A549 (cell line): ENCODE results near the gene PTPRE.

ENCODE experiments used
- CHD2 ChIP-seq: fragments of 150-350 bp; IDR thresholded peaks from 2 replicates; pipeline ENCODE4 v1.6.1; 2014; ENCODE audit warnings: low read length; ENCODE audit not compliant: partially characterized antibody
- E2F6 ChIP-seq: IDR thresholded peaks from 2 replicates; pipeline ENCODE4 v1.6.1; 2012; ENCODE audit warnings: low read depth, borderline replicate concordance

DNA sequence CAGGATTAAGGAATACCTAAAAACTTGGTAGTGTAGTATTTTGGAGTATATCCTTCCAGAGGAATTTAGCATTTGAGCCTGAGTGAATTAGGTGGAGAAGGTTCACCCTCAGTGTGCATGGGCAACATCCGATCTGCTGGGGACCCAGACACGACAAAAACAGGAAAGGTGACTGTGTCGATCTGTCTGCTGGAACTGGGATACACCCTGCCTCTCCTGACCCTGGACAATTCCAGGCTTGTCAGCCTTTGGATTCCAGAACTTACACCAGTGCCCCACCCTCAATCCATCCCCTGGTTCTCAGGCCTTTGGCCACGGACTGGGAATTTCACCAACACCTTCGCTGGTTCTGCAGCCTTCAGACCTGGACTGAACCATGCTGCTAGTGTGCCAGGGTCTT is 41.9 kb downstream of the PTPRE start:
- TF ChIP-seq CHD2 (no peak), E2F6 (no peak)
